Vagina (tissue), 2 donors: ENCODE results near the gene DNAI7.

Source experiments
- CTCF ChIP-seq, 3 experiments: fragments of 450-650 bp in 2 of 3; fragments of 200-600 bp in 1 of 3; sonication (generic) in 1 of 3; IDR thresholded peaks; one replicate each; pipeline ENCODE4 v1.5.1; 2017 to 2019; ENCODE audit warnings: antibody characterized with exemption in 3 of 3, mild to moderate bottlenecking in 2 of 3, moderate library complexity in 2 of 3
- POLR2A ChIP-seq, 2 donors: fragments of 450-650 bp; IDR thresholded peaks; one replicate each; pipeline ENCODE4 v1.6.1; 2017; ENCODE audit warnings: antibody characterized with exemption in 2 of 2, mild to moderate bottlenecking in 2 of 2, moderate library complexity in 2 of 2
- POLR2AphosphoS5 ChIP-seq, 2 donors: sonication (generic); formaldehyde crosslinking; IDR thresholded peaks; one replicate each; pipeline ENCODE4 v1.9.0; 2017; ENCODE audit warnings: antibody characterized with exemption in 2 of 2, mild to moderate bottlenecking in 2 of 2, low read depth in 1 of 2; ENCODE audit not compliant: insufficient read depth in 1 of 2

- TF ChIP-seq CTCF (IDR thresholded peaks at IDR 0.05) = no peak
- TF ChIP-seq POLR2A (IDR thresholded peaks at IDR 0.05) = no peak
- no peak for TF ChIP-seq POLR2AphosphoS5 (IDR thresholded peaks at IDR 0.05; ENCODE audit: insufficient read depth in 1 of 2, low read depth in 1 of 2)
Measured at GRCh38 chr12:25123126-25123525, 71.8 kb downstream of the DNAI7 start.
